Stimulated activated CD4-positive, alpha-beta T cell treated with anti-CD3 and anti-CD28 coated beads, Interleukin-15, amount 100 ng/mL, for 48 hours (primary cell): Measurements from ENCODE around the gene MYEOV.

Experiments used
- DNase-seq, 2 donors: peaks; one replicate each; pipeline ENCODE4 v3.0.0-alpha.2; 2020; ENCODE audit warnings: low read depth in 2 of 2

The MYEOV gene

GRCh38 chr11:69286374-69287371 is 7.3 kb upstream of the MYEOV start:
- DNase-seq: no peak

- no peak for DNase-seq
Measured at GRCh38 chr11:69287968-69288882, 5.7 kb upstream of the MYEOV start.

- no peak for DNase-seq
Measured at GRCh38 chr11:69288883-69289242, 5.1 kb upstream of the MYEOV start.

GRCh38 chr11:69290806-69291205 is 3.1 kb upstream of the MYEOV start:
- DNase-seq: no peak

GRCh38 chr11:69291459-69292110 is 2.4 kb upstream of the MYEOV start:
- DNase-seq: no peak

- DNase-seq: peak in 1 of 2 donors; percentile 30
Measured at GRCh38 chr11:69292221-69292648, 1.7 kb upstream of the MYEOV start.

- DNase-seq: no peak
Measured at GRCh38 chr11:69293087-69293486, 868 bp upstream of the MYEOV start.

- DNase-seq: no peak
Measured at GRCh38 chr11:69294571-69295078, 670 bp downstream of the MYEOV start.

- no peak for DNase-seq
Measured at GRCh38 chr11:69295079-69295994, 1.4 kb downstream of the MYEOV start.

GRCh38 chr11:69295995-69296889 is 2.3 kb downstream of the MYEOV start:
- no peak for DNase-seq

- DNase-seq: peak; percentile 77 to 78
Measured at GRCh38 chr11:69296890-69297786, 3.2 kb downstream of the MYEOV start.

GRCh38 chr11:69297787-69298266 is 3.9 kb downstream of the MYEOV start:
- DNase-seq: no peak

GRCh38 chr11:69298267-69299022 is 4.5 kb downstream of the MYEOV start:
- DNase-seq: no peak

GRCh38 chr11:69299023-69299461 is 5.1 kb downstream of the MYEOV start:
- DNase-seq: no peak

GRCh38 chr11:69299572-69299971 is 5.6 kb downstream of the MYEOV start:
- DNase-seq: no peak

GRCh38 chr11:69300120-69301060 is 6.4 kb downstream of the MYEOV start:
- DNase-seq: no peak
